Omental fat pad (tissue), 4 donors: ENCODE data around the gene TYW3. TPM values are rescaled to one million over a fixed set of nuclear protein-coding genes. Genes with fewer than 3 reads are reported as not detected.
"Not testable (repeated sequence)": the region's sequence is repeated elsewhere in the genome, so short reads cannot be mapped to it uniquely, and the experiment has no call there.

Experiments used
- ATAC-seq: fragments of 150-250 bp; one replicate; pipeline ENCODE4 v1.9.1; 2016; ENCODE audit warnings: mild to moderate bottlenecking, moderate library complexity; ENCODE audit not compliant: low FRiP score
- DNase-seq: peaks from one replicate; pipeline ENCODE4 v3.0.0-alpha.2; 2019; ENCODE audit warnings: low spot score
- CTCF ChIP-seq, 3 donors: fragments of 450-650 bp; IDR thresholded peaks; one replicate each; pipeline ENCODE4 v1.5.1; 2016 to 2017; ENCODE audit warnings: antibody characterized with exemption in 3 of 3, mild to moderate bottlenecking in 3 of 3, moderate library complexity in 2 of 3
- total RNA-seq, 4 donors: library from RNA; depleted of rRNA; stranded (reverse); fragments of >200 nt; gene quantifications; one replicate each; pipeline ENCODE4 v1.1.0, GENCODE V29; 2016

Gene TYW3
- total RNA-seq, 4 donors from 2014 or later = 11.2 to 19.7 (median 13.6) TPM

GRCh38 chr1:74748960-74749359, 16.0 kb downstream of the TYW3 start:
- no peak for DNase-seq
- TF ChIP-seq CTCF (IDR thresholded peaks at IDR 0.05) = no peak
- ATAC-seq = no peak

GRCh38 chr1:74753104-74753503, 20.2 kb downstream of the TYW3 start:
- ATAC-seq = no peak

GRCh38 chr1:74755475-74755874, 22.5 kb downstream of the TYW3 start:
- TF ChIP-seq CTCF (IDR thresholded peaks at IDR 0.05) = no peak
- no peak for ATAC-seq
- no peak for DNase-seq

More at GRCh38 chr1:74753104-74753503, 20.2 kb downstream of the TYW3 start:
- no peak for TF ChIP-seq CTCF (IDR thresholded peaks at IDR 0.05)
- no peak for DNase-seq

GRCh38 chr1:74756650-74757049, 23.7 kb downstream of the TYW3 start:
- not testable (repeated sequence) for ATAC-seq, DNase-seq

- no peak for TF ChIP-seq CTCF (IDR thresholded peaks at IDR 0.05)
- DNase-seq (no peak), ATAC-seq (no peak)
Measured at GRCh38 chr1:74763807-74764206, 30.9 kb downstream of the TYW3 start.

- ATAC-seq = no peak
- TF ChIP-seq CTCF (IDR thresholded peaks at IDR 0.05) = no peak
- no peak for DNase-seq
Measured at GRCh38 chr1:74766579-74766978, 33.6 kb downstream of the TYW3 start.

- TF ChIP-seq CTCF (IDR thresholded peaks at IDR 0.05) = no peak
- ATAC-seq = no peak
- DNase-seq = no peak
Measured at GRCh38 chr1:74767490-74767889, 34.5 kb downstream of the TYW3 start.
